CD14-positive monocyte (primary cell): ENCODE results near the gene TBXAS1. TPM values are rescaled to one million over a fixed set of nuclear protein-coding genes. Genes with fewer than 3 reads are reported as not detected.

Experiments used
- DNase-seq, 3 donors: peaks; one replicate each; pipeline ENCODE4 v3.0.0-alpha.2; 2011 to 2022
- H2AFZ ChIP-seq: 2 replicates; pipeline ENCODE4 v1.6.0; 2012; ENCODE audit warnings: mild to moderate bottlenecking, low read depth, low read length, inconsistent platforms; ENCODE audit not compliant: insufficient read depth, poor library complexity, severe bottlenecking
- H3K27ac ChIP-seq, 2 donors: 1 replicate in 1 of 2; 2 replicates in 1 of 2; pipeline ENCODE4 v1.5.1; 2012 to 2013; ENCODE audit warnings: low read length in 2 of 2, control low read depth in 1 of 2, inconsistent platforms in 1 of 2, low read depth in 1 of 2, mild to moderate bottlenecking in 1 of 2
- H3K27me3 ChIP-seq, 2 donors: one replicate each; pipeline versions ENCODE4 v1.6.0 to v1.6.1; 2011 to 2013; ENCODE audit warnings: low read length in 2 of 2; ENCODE audit not compliant: control insufficient read depth in 2 of 2, insufficient read depth in 2 of 2
- H3K36me3 ChIP-seq, 2 donors: replicated peaks in 1 of 2; 1 replicate in 1 of 2; 2 replicates in 1 of 2; pipeline versions ENCODE4 v1.5.1 to v1.6.1; 2012 to 2013; ENCODE audit warnings: low read length in 2 of 2, control low read depth in 1 of 2, inconsistent platforms in 1 of 2, mild to moderate bottlenecking in 1 of 2; ENCODE audit not compliant: insufficient read depth in 2 of 2, control insufficient read depth in 1 of 2
- H3K4me1 ChIP-seq, 2 donors: 1 replicate in 1 of 2; 2 replicates in 1 of 2; pipeline versions ENCODE4 v1.5.1 to v1.6.1; 2012 to 2013; ENCODE audit warnings: low read length in 2 of 2, control low read depth in 1 of 2, inconsistent platforms in 1 of 2, mild to moderate bottlenecking in 1 of 2, moderate library complexity in 1 of 2; ENCODE audit not compliant: insufficient read depth in 2 of 2, control insufficient read depth in 1 of 2
- H3K4me2 ChIP-seq: replicated peaks from 2 replicates; pipeline ENCODE3; 2012; ENCODE audit warnings: low read length, moderate library complexity, mild to moderate bottlenecking; ENCODE audit not compliant: poor library complexity, severe bottlenecking; ENCODE audit errors: extremely low read depth
- H3K4me3 ChIP-seq, 3 experiments: fragments of 200-600 bp in 1 of 3; sonication (generic) in 1 of 3; replicated peaks in 1 of 3; 1 replicate in 2 of 3; 2 replicates in 1 of 3; pipeline ENCODE4 v1.5.1; 2011 to 2013; ENCODE audit warnings: low read length in 3 of 3, mild to moderate bottlenecking in 3 of 3, control low read depth in 2 of 3, low read depth in 2 of 3, inconsistent platforms in 1 of 3, moderate library complexity in 1 of 3
- H3K79me2 ChIP-seq: 2 replicates; pipeline ENCODE4 v1.6.0; 2012; ENCODE audit warnings: mild to moderate bottlenecking, control low read depth, inconsistent platforms, low read length, moderate library complexity; ENCODE audit not compliant: insufficient read depth
- H3K9ac ChIP-seq: 2 replicates; pipeline ENCODE4 v1.6.0; 2017; ENCODE audit warnings: low read length, mild to moderate bottlenecking; ENCODE audit not compliant: insufficient read depth, poor library complexity, severe bottlenecking
- H3K9me3 ChIP-seq, 2 donors: replicated peaks in 1 of 2; 1 replicate in 1 of 2; 2 replicates in 1 of 2; pipeline versions ENCODE4 v1.5.1 to v1.6.1; 2012 to 2013; ENCODE audit warnings: low read length in 2 of 2, control low read depth in 1 of 2; ENCODE audit not compliant: control insufficient read depth in 1 of 2, insufficient read depth in 1 of 2
- H4K20me1 ChIP-seq: 2 replicates; pipeline ENCODE4 v1.6.0; 2012; ENCODE audit warnings: mild to moderate bottlenecking, low read length, control low read depth, moderate library complexity; ENCODE audit not compliant: insufficient read depth
- H3K27ac Mint-ChIP-seq, 7 donors: one replicate each; pipeline ENCODE4 v1.8.0; 2020; ENCODE audit warnings: mild to moderate bottlenecking in 7 of 7, mixed read lengths in 7 of 7, moderate library complexity in 6 of 7, inconsistent platforms in 2 of 7
- H3K27me3 Mint-ChIP-seq, 3 donors: one replicate each; pipeline ENCODE4 v1.8.0; 2021 to 2022; ENCODE audit warnings: low read depth in 3 of 3, mild to moderate bottlenecking in 3 of 3, mixed read lengths in 3 of 3, moderate library complexity in 3 of 3, inconsistent platforms in 1 of 3
- H3K36me3 Mint-ChIP-seq, 2 donors: one replicate each; pipeline ENCODE4 v1.8.0; 2020; ENCODE audit warnings: mixed read lengths in 2 of 2, inconsistent platforms in 1 of 2, mild to moderate bottlenecking in 1 of 2
- H3K4me1 Mint-ChIP-seq: one replicate; pipeline ENCODE4 v1.8.0; 2020; ENCODE audit warnings: mild to moderate bottlenecking, mixed read lengths
- H3K4me3 Mint-ChIP-seq, 2 donors: one replicate each; pipeline ENCODE4 v1.8.0; 2020; ENCODE audit warnings: mild to moderate bottlenecking in 2 of 2, mixed read lengths in 2 of 2, moderate library complexity in 1 of 2
- H3K9me3 Mint-ChIP-seq, 7 donors: one replicate each; pipeline ENCODE4 v1.8.0; 2020 to 2022; ENCODE audit warnings: mixed read lengths in 7 of 7, mild to moderate bottlenecking in 6 of 7, moderate library complexity in 6 of 7, inconsistent platforms in 2 of 7
- WGBS: methylation state at CpG from one replicate; pipeline ENCODE4 v1.1.5; 2013; ENCODE audit warnings: missing lambda C conversion rate; ENCODE audit not compliant: insufficient coverage; 5-methylcytosine and 5-hydroxymethylcytosine counted together
- intact Hi-C, 2 donors: fragments of 100-400 bp; cut with micrococcal nuclease; formaldehyde crosslinking; loops; one replicate each; pipeline versions ENCODE4 v1.15.0 to v1.15.1; 2023
- polyA plus RNA-seq, 3 donors: library from polyadenylated mRNA; depleted of rRNA in 1 of 3; unstranded in 2 of 3; stranded (reverse) in 1 of 3; fragments of 300-500 nt in 2 of 3; fragments of >200 nt in 1 of 3; fragmentation: Illumina TruSeq in 2 of 3; gene quantifications; 1 replicate in 2 of 3; 2 replicates in 1 of 3; pipeline ENCODE4 v1.2.3, GENCODE V29; 2012 to 2021
- TF ChIP-seq, protein P1 (sequence below): fragments of 200-600 bp; IDR thresholded peaks from one replicate; pipeline ENCODE4 v1.8.0; 2022; ENCODE audit warnings: antibody characterized with exemption, mild to moderate bottlenecking

Gene TBXAS1
- polyA plus RNA-seq, 3 donors, result 289 to 335 (median 298) TPM

DNA sequence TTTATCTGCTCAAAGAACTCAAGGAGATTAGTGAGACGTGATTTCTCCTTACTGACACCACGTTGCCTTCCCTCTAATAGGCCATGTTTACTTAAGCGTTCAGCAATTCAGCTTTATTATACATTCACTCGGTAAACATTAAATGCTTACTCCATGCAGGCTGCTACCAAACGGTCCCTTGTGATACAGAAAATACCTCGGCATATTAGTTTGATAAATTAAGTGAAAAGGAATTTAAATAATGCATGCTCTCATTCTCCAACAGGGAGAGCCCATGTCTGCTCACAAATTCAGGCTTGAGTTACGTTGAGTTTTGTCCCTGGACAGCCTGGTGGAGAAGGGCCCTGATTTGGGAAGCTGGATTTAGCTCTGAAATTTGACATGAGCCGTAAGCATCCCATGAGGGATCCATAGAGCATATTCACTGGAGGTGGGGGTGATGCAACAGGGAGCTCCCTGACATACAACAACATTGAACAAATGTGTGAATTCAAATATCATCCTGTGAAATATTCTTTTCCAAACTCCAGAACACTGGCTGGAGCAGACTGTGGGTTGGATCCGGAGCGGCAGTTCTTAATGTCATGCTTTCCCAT, 86.3 kb downstream of the TBXAS1 start:
- intact Hi-C loops, result loop anchor here in 1 of 2 donors (5.0 to 10.0 kb wide), 3 partner anchors 63 to 241 kb away; partner anchors contain the start of gene HIPK2
- Histone ChIP-seq H4K20me1 (peaks cover 100% of the 10 kb centered on the region), H3K9ac (no peak overlapping the region), H3K27ac (peak overlapping the region in 1 of 2 donors; percentile 80), H3K9me3 (no peaks in the 10 kb centered on the region), H3K4me3 (no peak overlapping the region), H3K79me2 (no peaks in the 10 kb centered on the region), H3K27me3 (no peaks in the 10 kb centered on the region), H3K4me1 (peaks cover 18 to 23% of the 10 kb centered on the region in 2 donors), H3K36me3 (peaks cover 98 to 99% of the 10 kb centered on the region in 2 donors), H3K4me2 (no peak overlapping the region), H2AFZ (no peak overlapping the region)
- DNase-seq, result no peak
- H3K36me3 Mint-ChIP-seq, result peaks cover 86 to 98% of the 10 kb centered on the region in 2 donors
- TF ChIP-seq, protein P1, sequence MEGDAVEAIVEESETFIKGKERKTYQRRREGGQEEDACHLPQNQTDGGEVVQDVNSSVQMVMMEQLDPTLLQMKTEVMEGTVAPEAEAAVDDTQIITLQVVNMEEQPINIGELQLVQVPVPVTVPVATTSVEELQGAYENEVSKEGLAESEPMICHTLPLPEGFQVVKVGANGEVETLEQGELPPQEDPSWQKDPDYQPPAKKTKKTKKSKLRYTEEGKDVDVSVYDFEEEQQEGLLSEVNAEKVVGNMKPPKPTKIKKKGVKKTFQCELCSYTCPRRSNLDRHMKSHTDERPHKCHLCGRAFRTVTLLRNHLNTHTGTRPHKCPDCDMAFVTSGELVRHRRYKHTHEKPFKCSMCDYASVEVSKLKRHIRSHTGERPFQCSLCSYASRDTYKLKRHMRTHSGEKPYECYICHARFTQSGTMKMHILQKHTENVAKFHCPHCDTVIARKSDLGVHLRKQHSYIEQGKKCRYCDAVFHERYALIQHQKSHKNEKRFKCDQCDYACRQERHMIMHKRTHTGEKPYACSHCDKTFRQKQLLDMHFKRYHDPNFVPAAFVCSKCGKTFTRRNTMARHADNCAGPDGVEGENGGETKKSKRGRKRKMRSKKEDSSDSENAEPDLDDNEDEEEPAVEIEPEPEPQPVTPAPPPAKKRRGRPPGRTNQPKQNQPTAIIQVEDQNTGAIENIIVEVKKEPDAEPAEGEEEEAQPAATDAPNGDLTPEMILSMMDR, result no peak
- H3K27ac Mint-ChIP-seq, result peak overlapping the region in 6 of 7 donors; percentile 79 to 94 (median 88)
- peaks cover 29% of the 10 kb centered on the region for H3K4me1 Mint-ChIP-seq
- no peak overlapping the region for H3K4me3 Mint-ChIP-seq
- WGBS, result 100% methylated on average over 5 of the region's 10 CpGs
- H3K9me3 Mint-ChIP-seq, result peaks cover 0 to 2% (median 0%) of the 10 kb centered on the region in 7 donors
- peaks cover 0 to 2% (median 0%) of the 10 kb centered on the region in 3 donors for H3K27me3 Mint-ChIP-seq

DNA sequence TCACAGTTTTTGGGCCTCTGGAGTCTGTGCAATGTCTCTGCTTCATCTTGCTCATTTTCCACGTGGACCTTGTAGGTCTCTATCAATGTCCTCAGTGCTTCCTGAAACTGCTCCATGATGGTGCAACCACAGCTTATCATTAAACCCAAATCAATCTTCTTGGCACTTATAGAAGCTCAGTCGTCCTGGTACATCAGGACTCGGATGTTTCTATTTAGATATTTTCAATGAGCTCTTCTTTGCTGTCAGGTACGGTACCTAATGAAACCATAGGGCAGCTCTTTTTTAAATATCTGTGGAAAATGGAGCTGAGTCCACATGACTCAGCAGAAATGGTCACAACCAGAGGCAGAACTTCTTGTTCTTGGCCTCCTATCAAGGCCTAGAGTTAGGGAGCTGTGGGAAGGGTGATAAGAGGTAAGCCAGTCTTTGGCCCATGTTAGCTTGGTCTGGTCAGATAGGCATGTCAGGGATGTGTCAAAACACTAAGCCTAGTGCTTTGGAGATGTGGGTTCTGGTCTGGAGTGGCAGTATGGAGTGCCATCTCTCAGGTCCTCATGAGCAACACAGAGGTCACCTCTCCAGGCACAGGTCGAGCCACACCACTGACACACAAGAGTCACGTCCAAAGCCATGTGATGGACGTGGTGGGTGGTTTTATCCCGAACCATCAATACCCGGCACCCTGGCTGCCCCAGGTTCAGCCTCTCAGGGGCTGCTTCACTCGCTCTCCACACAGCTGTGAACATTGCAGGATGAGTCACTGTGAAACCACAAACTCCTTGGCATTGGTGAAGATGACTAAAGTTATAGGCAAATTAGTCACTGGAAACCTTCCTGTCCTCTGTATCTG, 87.0 kb downstream of the TBXAS1 start:
- WGBS, result 58% methylated on average over 5 of the region's 10 CpGs
- H3K9me3 ChIP-seq, result no peaks in the 10 kb centered on the region
- peaks cover 87 to 98% of the 10 kb centered on the region in 2 donors for H3K36me3 Mint-ChIP-seq
- intact Hi-C loops, result loop anchor here in 1 of 2 donors (2.0 to 10.0 kb wide), 4 partner anchors 15 to 241 kb away; partner anchors contain the start of gene HIPK2
- TF ChIP-seq, protein P1, result no peak
- no peaks in the 10 kb centered on the region for H3K27me3 ChIP-seq
- H3K79me2 ChIP-seq, result no peaks in the 10 kb centered on the region
- peak; percentile 84 to 95 (median 88) for DNase-seq
- peak overlapping the region; percentile 1 for H3K4me2 ChIP-seq
- peaks cover 0 to 2% (median 0%) of the 10 kb centered on the region in 7 donors for H3K9me3 Mint-ChIP-seq
- H3K27me3 Mint-ChIP-seq, result peaks cover 0 to 2% (median 0%) of the 10 kb centered on the region in 3 donors
- peak overlapping the region; percentile 71 to 94 (median 87) for H3K27ac Mint-ChIP-seq
- H3K27ac ChIP-seq, result peak overlapping the region; percentile 50 to 80
- H3K4me3 Mint-ChIP-seq, result no peak overlapping the region
- no peak overlapping the region for H3K4me3 ChIP-seq
- H3K9ac ChIP-seq, result peak overlapping the region; percentile 19
- H4K20me1 ChIP-seq, result peaks cover 100% of the 10 kb centered on the region
- peaks cover 18 to 23% of the 10 kb centered on the region in 2 donors for H3K4me1 ChIP-seq
- H3K36me3 ChIP-seq, result peaks cover 98 to 99% of the 10 kb centered on the region in 2 donors
- H3K4me1 Mint-ChIP-seq, result peaks cover 29% of the 10 kb centered on the region
- no peak overlapping the region for H2AFZ ChIP-seq
